Measurements from ENCODE around the gene PTPN14.

Gene PTPN14

GRCh38 chr1:214420341-214420740 is 131.1 kb downstream of the PTPN14 start:
- Mint-ChIP-seq H3K4me1 (ENCODE audit: low read depth) (no peaks in the 10 kb centered on the region), H3K9me3 (no peaks in the 10 kb centered on the region), H3K36me3 (ENCODE audit: low read depth) (no peaks in the 10 kb centered on the region), H3K27ac (no peak overlapping the region), H3K4me3 (no peak overlapping the region), H3K27me3 (peaks cover 7% of the 10 kb centered on the region)

- Mint-ChIP-seq H3K27ac (no peak overlapping the region), H3K9me3 (no peaks in the 10 kb centered on the region), H3K36me3 (ENCODE audit: low read depth) (no peaks in the 10 kb centered on the region), H3K27me3 (peaks cover 5% of the 10 kb centered on the region), H3K4me1 (ENCODE audit: low read depth) (no peaks in the 10 kb centered on the region), H3K4me3 (no peak overlapping the region)
Observed at GRCh38 chr1:214419650-214420049, 131.8 kb downstream of the PTPN14 start.

- Mint-ChIP-seq H3K27ac (no peak overlapping the region), H3K4me1 (ENCODE audit: low read depth) (no peaks in the 10 kb centered on the region), H3K4me3 (no peak overlapping the region), H3K27me3 (peaks cover 5% of the 10 kb centered on the region), H3K9me3 (no peaks in the 10 kb centered on the region), H3K36me3 (ENCODE audit: low read depth) (no peaks in the 10 kb centered on the region)
Observed at GRCh38 chr1:214418391-214418790, 133.0 kb downstream of the PTPN14 start.

- H3K9me3 Mint-ChIP-seq: no peaks in the 10 kb centered on the region
- no peaks in the 10 kb centered on the region for H3K36me3 Mint-ChIP-seq (ENCODE audit: low read depth)
- no peaks in the 10 kb centered on the region for H3K4me1 Mint-ChIP-seq (ENCODE audit: low read depth)
- H3K4me3 Mint-ChIP-seq: no peak overlapping the region
- H3K27ac Mint-ChIP-seq: no peak overlapping the region
- H3K27me3 Mint-ChIP-seq: peaks cover 5% of the 10 kb centered on the region
Observed at GRCh38 chr1:214417545-214418210, 133.7 kb downstream of the PTPN14 start.

- no peaks in the 10 kb centered on the region for H3K9me3 Mint-ChIP-seq
- no peak overlapping the region for H3K27ac Mint-ChIP-seq
- H3K4me1 Mint-ChIP-seq (ENCODE audit: low read depth): no peaks in the 10 kb centered on the region
- H3K4me3 Mint-ChIP-seq: no peak overlapping the region
- peaks cover 5% of the 10 kb centered on the region for H3K27me3 Mint-ChIP-seq
- H3K36me3 Mint-ChIP-seq (ENCODE audit: low read depth): no peaks in the 10 kb centered on the region
Observed at GRCh38 chr1:214416858-214417257, 134.5 kb downstream of the PTPN14 start.

- Mint-ChIP-seq H3K36me3 (ENCODE audit: low read depth) (no peaks in the 10 kb centered on the region), H3K4me3 (no peak overlapping the region), H3K27me3 (peaks cover under 1% of the 10 kb centered on the region), H3K9me3 (no peaks in the 10 kb centered on the region), H3K4me1 (ENCODE audit: low read depth) (no peaks in the 10 kb centered on the region), H3K27ac (no peak overlapping the region)
Observed at GRCh38 chr1:214416417-214416816, 135.0 kb downstream of the PTPN14 start.

- no peaks in the 10 kb centered on the region for H3K9me3 Mint-ChIP-seq
- no peak overlapping the region for H3K27ac Mint-ChIP-seq
- no peaks in the 10 kb centered on the region for H3K36me3 Mint-ChIP-seq (ENCODE audit: low read depth)
- H3K4me3 Mint-ChIP-seq: no peak overlapping the region
- no peaks in the 10 kb centered on the region for H3K4me1 Mint-ChIP-seq (ENCODE audit: low read depth)
- H3K27me3 Mint-ChIP-seq: peaks cover 4% of the 10 kb centered on the region
Observed at GRCh38 chr1:214415131-214415530, 136.3 kb downstream of the PTPN14 start.

- no peak overlapping the region for H3K4me3 Mint-ChIP-seq
- no peaks in the 10 kb centered on the region for H3K4me1 Mint-ChIP-seq (ENCODE audit: low read depth)
- no peaks in the 10 kb centered on the region for H3K9me3 Mint-ChIP-seq
- peaks cover 4% of the 10 kb centered on the region for H3K27me3 Mint-ChIP-seq
- no peaks in the 10 kb centered on the region for H3K36me3 Mint-ChIP-seq (ENCODE audit: low read depth)
- no peak overlapping the region for H3K27ac Mint-ChIP-seq
Observed at GRCh38 chr1:214414691-214415090, 136.7 kb downstream of the PTPN14 start.

GRCh38 chr1:214413315-214413714 is 138.1 kb downstream of the PTPN14 start:
- Mint-ChIP-seq H3K36me3 (ENCODE audit: low read depth) (no peaks in the 10 kb centered on the region), H3K27ac (no peak overlapping the region), H3K4me3 (no peak overlapping the region), H3K9me3 (no peaks in the 10 kb centered on the region), H3K4me1 (ENCODE audit: low read depth) (no peaks in the 10 kb centered on the region), H3K27me3 (peaks cover 4% of the 10 kb centered on the region)

GRCh38 chr1:214404571-214405213 is 146.7 kb downstream of the PTPN14 start:
- no peaks in the 10 kb centered on the region for H3K9me3 Mint-ChIP-seq
- H3K36me3 Mint-ChIP-seq (ENCODE audit: low read depth): no peaks in the 10 kb centered on the region
- no peak overlapping the region for H3K27ac Mint-ChIP-seq
- H3K4me3 Mint-ChIP-seq: no peak overlapping the region
- peaks cover 4% of the 10 kb centered on the region for H3K4me1 Mint-ChIP-seq (ENCODE audit: low read depth)
- peaks cover 3% of the 10 kb centered on the region for H3K27me3 Mint-ChIP-seq

- Mint-ChIP-seq H3K4me1 (ENCODE audit: low read depth) (peaks cover 4% of the 10 kb centered on the region), H3K36me3 (ENCODE audit: low read depth) (no peaks in the 10 kb centered on the region), H3K27me3 (peaks cover 3% of the 10 kb centered on the region), H3K9me3 (no peaks in the 10 kb centered on the region), H3K4me3 (no peak overlapping the region), H3K27ac (no peak overlapping the region)
Observed at GRCh38 chr1:214404154-214404553, 147.2 kb downstream of the PTPN14 start.

- no peak overlapping the region for H3K4me3 Mint-ChIP-seq
- H3K4me1 Mint-ChIP-seq (ENCODE audit: low read depth): peaks cover 4% of the 10 kb centered on the region
- H3K27me3 Mint-ChIP-seq: peaks cover 3% of the 10 kb centered on the region
- no peaks in the 10 kb centered on the region for H3K36me3 Mint-ChIP-seq (ENCODE audit: low read depth)
- no peak overlapping the region for H3K27ac Mint-ChIP-seq
- no peaks in the 10 kb centered on the region for H3K9me3 Mint-ChIP-seq
Observed at GRCh38 chr1:214403431-214403830, 148.0 kb downstream of the PTPN14 start.

GRCh38 chr1:214402613-214403083 is 148.8 kb downstream of the PTPN14 start:
- Mint-ChIP-seq H3K27me3 (peaks cover 3% of the 10 kb centered on the region), H3K4me1 (ENCODE audit: low read depth) (peaks cover 8% of the 10 kb centered on the region), H3K27ac (no peak overlapping the region), H3K36me3 (ENCODE audit: low read depth) (no peaks in the 10 kb centered on the region), H3K9me3 (no peaks in the 10 kb centered on the region), H3K4me3 (no peak overlapping the region)

GRCh38 chr1:214401666-214402065 is 149.7 kb downstream of the PTPN14 start:
- Mint-ChIP-seq H3K4me3 (no peak overlapping the region), H3K27ac (no peak overlapping the region), H3K36me3 (ENCODE audit: low read depth) (no peaks in the 10 kb centered on the region), H3K4me1 (ENCODE audit: low read depth) (peaks cover 18% of the 10 kb centered on the region), H3K27me3 (peaks cover 3% of the 10 kb centered on the region), H3K9me3 (no peaks in the 10 kb centered on the region)

- Mint-ChIP-seq H3K36me3 (ENCODE audit: low read depth) (no peaks in the 10 kb centered on the region), H3K27me3 (peaks cover 1% of the 10 kb centered on the region), H3K9me3 (no peaks in the 10 kb centered on the region), H3K4me1 (ENCODE audit: low read depth) (peaks cover 21% of the 10 kb centered on the region), H3K4me3 (no peak overlapping the region), H3K27ac (no peak overlapping the region)
Observed at GRCh38 chr1:214400131-214400530, 151.3 kb downstream of the PTPN14 start.

- peaks cover 18% of the 10 kb centered on the region for H3K4me1 Mint-ChIP-seq (ENCODE audit: low read depth)
- H3K27me3 Mint-ChIP-seq: no peaks in the 10 kb centered on the region
- H3K4me3 Mint-ChIP-seq: no peak overlapping the region
- no peaks in the 10 kb centered on the region for H3K9me3 Mint-ChIP-seq
- no peak overlapping the region for H3K27ac Mint-ChIP-seq
- H3K36me3 Mint-ChIP-seq (ENCODE audit: low read depth): no peaks in the 10 kb centered on the region
Observed at GRCh38 chr1:214398490-214398889, 152.9 kb downstream of the PTPN14 start.
